ENCODE data around the gene GALNT14.

GALNT14 gene

GRCh38 chr2:31018280-31018679 is 120.0 kb downstream of the GALNT14 start:
- no peaks in the 10 kb centered on the region for H3K4me1 ChIP-seq (ENCODE audit: control insufficient read depth, insufficient read depth, low read length, poor library complexity, severe bottlenecking)
- H3K27ac ChIP-seq (ENCODE audit: insufficient read depth, low read length, poor library complexity, severe bottlenecking), result no peak overlapping the region
- H3K9me3 ChIP-seq (ENCODE audit: control insufficient read depth, low read length), result no peaks in the 10 kb centered on the region
- no peak overlapping the region for H3K4me3 ChIP-seq (ENCODE audit: insufficient read depth, low read depth, low read length, poor library complexity, severe bottlenecking)
- no peaks in the 10 kb centered on the region for H3K27me3 ChIP-seq (replicated peaks; ENCODE audit: control insufficient read depth, insufficient read depth, low read length, poor library complexity, severe bottlenecking)
- DNase-seq, result no peak
- H3K36me3 ChIP-seq (ENCODE audit: control insufficient read depth, insufficient read depth, low read length), result no peaks in the 10 kb centered on the region

DNA sequence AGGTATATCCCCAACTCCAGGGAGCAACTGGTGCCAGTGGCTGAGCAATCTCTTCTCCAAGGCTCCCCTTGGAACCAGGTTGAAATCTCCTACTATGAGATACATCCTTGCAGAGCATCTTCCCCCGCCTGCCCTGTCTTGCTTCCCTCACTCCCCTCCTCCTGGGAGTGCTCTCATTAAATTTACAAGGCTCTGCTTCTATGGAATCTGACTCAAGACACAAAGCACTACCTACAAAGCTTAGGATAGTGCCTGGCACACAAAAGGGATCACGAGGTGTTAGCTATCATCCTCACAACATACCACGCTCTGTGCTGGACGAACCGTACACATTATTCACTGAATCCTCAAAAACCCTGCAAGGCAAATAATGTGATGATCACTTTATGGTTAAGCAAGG is 121.6 kb downstream of the GALNT14 start:
- Histone ChIP-seq H3K4me1 (ENCODE audit: control insufficient read depth, insufficient read depth, low read length, poor library complexity, severe bottlenecking) (no peaks in the 10 kb centered on the region), H3K4me3 (ENCODE audit: insufficient read depth, low read depth, low read length, poor library complexity, severe bottlenecking) (no peak overlapping the region), H3K36me3 (ENCODE audit: control insufficient read depth, insufficient read depth, low read length) (no peaks in the 10 kb centered on the region), H3K9me3 (ENCODE audit: control insufficient read depth, low read length) (no peaks in the 10 kb centered on the region), H3K27ac (ENCODE audit: insufficient read depth, low read length, poor library complexity, severe bottlenecking) (no peak overlapping the region), H3K27me3 (replicated peaks; ENCODE audit: control insufficient read depth, insufficient read depth, low read length, poor library complexity, severe bottlenecking) (no peaks in the 10 kb centered on the region)
- DNase-seq, result no peak

DNA sequence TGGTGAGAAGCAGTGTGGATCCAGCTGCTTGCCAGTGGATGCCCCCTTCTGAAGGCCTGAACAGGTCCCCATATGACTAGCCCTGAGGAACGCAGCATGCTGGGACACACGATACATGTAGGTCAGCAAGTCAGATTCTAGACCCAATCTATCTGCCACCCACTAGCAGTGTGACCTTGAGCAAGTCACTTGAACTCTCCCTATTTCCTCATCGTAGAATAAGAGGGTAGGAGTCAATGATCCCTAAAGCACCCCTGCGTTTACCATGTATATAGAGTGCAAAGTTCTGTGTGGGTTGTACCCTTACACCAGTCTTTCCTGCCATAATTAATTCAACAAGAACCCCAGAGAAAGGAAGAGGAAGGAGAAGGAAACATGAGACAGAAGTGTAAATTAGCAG is 123.7 kb downstream of the GALNT14 start:
- Histone ChIP-seq H3K9me3 (ENCODE audit: control insufficient read depth, low read length) (no peaks in the 10 kb centered on the region), H3K27ac (ENCODE audit: insufficient read depth, low read length, poor library complexity, severe bottlenecking) (no peak overlapping the region)
- no peak for DNase-seq

GRCh38 chr2:31013301-31013700 is 124.9 kb downstream of the GALNT14 start:
- H3K4me3 ChIP-seq (ENCODE audit: insufficient read depth, low read depth, low read length, poor library complexity, severe bottlenecking), result no peak overlapping the region
- no peaks in the 10 kb centered on the region for H3K4me1 ChIP-seq (ENCODE audit: control insufficient read depth, insufficient read depth, low read length, poor library complexity, severe bottlenecking)
- H3K9me3 ChIP-seq (ENCODE audit: control insufficient read depth, low read length), result no peaks in the 10 kb centered on the region
- H3K27me3 ChIP-seq (replicated peaks; ENCODE audit: control insufficient read depth, insufficient read depth, low read length, poor library complexity, severe bottlenecking), result peaks cover 6% of the 10 kb centered on the region
- H3K36me3 ChIP-seq (ENCODE audit: control insufficient read depth, insufficient read depth, low read length), result no peaks in the 10 kb centered on the region
- H3K27ac ChIP-seq (ENCODE audit: insufficient read depth, low read length, poor library complexity, severe bottlenecking), result no peak overlapping the region
- no peak for DNase-seq

More for the DNA sequence above, 123.7 kb downstream of the GALNT14 start:
- H3K4me1 ChIP-seq (ENCODE audit: control insufficient read depth, insufficient read depth, low read length, poor library complexity, severe bottlenecking), result no peaks in the 10 kb centered on the region
- no peak overlapping the region for H3K4me3 ChIP-seq (ENCODE audit: insufficient read depth, low read depth, low read length, poor library complexity, severe bottlenecking)
- H3K27me3 ChIP-seq (replicated peaks; ENCODE audit: control insufficient read depth, insufficient read depth, low read length, poor library complexity, severe bottlenecking), result peaks cover 6% of the 10 kb centered on the region
- no peaks in the 10 kb centered on the region for H3K36me3 ChIP-seq (ENCODE audit: control insufficient read depth, insufficient read depth, low read length)

DNA sequence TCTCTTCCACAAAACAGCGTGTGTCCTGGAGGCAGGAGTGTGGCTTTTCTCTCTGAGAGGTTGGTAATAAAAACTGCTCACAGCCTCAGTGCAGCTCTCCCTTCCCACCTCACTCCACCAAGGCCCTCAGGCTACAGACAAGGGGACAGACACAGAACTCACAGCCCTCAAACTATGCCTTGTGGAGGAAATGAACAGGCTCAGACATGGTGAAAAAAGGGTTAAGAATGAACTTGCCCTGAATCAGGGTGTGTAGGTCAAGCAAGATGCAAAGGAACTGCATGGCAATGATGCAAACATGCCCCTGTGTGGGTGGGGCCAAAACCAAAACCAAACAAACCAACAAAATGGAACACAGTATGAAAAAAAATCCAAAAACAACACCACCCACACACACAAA is 125.8 kb downstream of the GALNT14 start:
- Histone ChIP-seq H3K27me3 (replicated peaks; ENCODE audit: control insufficient read depth, insufficient read depth, low read length, poor library complexity, severe bottlenecking) (peaks cover 6% of the 10 kb centered on the region), H3K4me1 (ENCODE audit: control insufficient read depth, insufficient read depth, low read length, poor library complexity, severe bottlenecking) (no peaks in the 10 kb centered on the region), H3K27ac (ENCODE audit: insufficient read depth, low read length, poor library complexity, severe bottlenecking) (no peak overlapping the region), H3K36me3 (ENCODE audit: control insufficient read depth, insufficient read depth, low read length) (no peaks in the 10 kb centered on the region), H3K9me3 (ENCODE audit: control insufficient read depth, low read length) (no peaks in the 10 kb centered on the region), H3K4me3 (ENCODE audit: insufficient read depth, low read depth, low read length, poor library complexity, severe bottlenecking) (no peak overlapping the region)
- no peak for DNase-seq

GRCh38 chr2:31011587-31011986 is 126.7 kb downstream of the GALNT14 start:
- Histone ChIP-seq H3K9me3 (ENCODE audit: control insufficient read depth, low read length) (no peaks in the 10 kb centered on the region), H3K27ac (ENCODE audit: insufficient read depth, low read length, poor library complexity, severe bottlenecking) (no peak overlapping the region), H3K4me1 (ENCODE audit: control insufficient read depth, insufficient read depth, low read length, poor library complexity, severe bottlenecking) (no peaks in the 10 kb centered on the region), H3K36me3 (ENCODE audit: control insufficient read depth, insufficient read depth, low read length) (no peaks in the 10 kb centered on the region), H3K27me3 (replicated peaks; ENCODE audit: control insufficient read depth, insufficient read depth, low read length, poor library complexity, severe bottlenecking) (peaks cover 6% of the 10 kb centered on the region), H3K4me3 (ENCODE audit: insufficient read depth, low read depth, low read length, poor library complexity, severe bottlenecking) (no peak overlapping the region)
- DNase-seq, result no peak

- H3K9me3 ChIP-seq (ENCODE audit: control insufficient read depth, low read length), result no peaks in the 10 kb centered on the region
- no peak for DNase-seq
- peaks cover 6% of the 10 kb centered on the region for H3K27me3 ChIP-seq (replicated peaks; ENCODE audit: control insufficient read depth, insufficient read depth, low read length, poor library complexity, severe bottlenecking)
- no peaks in the 10 kb centered on the region for H3K36me3 ChIP-seq (ENCODE audit: control insufficient read depth, insufficient read depth, low read length)
- H3K4me3 ChIP-seq (ENCODE audit: insufficient read depth, low read depth, low read length, poor library complexity, severe bottlenecking), result no peak overlapping the region
- H3K4me1 ChIP-seq (ENCODE audit: control insufficient read depth, insufficient read depth, low read length, poor library complexity, severe bottlenecking), result no peaks in the 10 kb centered on the region
- no peak overlapping the region for H3K27ac ChIP-seq (ENCODE audit: insufficient read depth, low read length, poor library complexity, severe bottlenecking)
These were observed 129.6 kb downstream of the GALNT14 start for GRCh38 chr2:31008561-31009114.

- no peaks in the 10 kb centered on the region for H3K9me3 ChIP-seq (ENCODE audit: control insufficient read depth, low read length)
- H3K4me3 ChIP-seq (ENCODE audit: insufficient read depth, low read depth, low read length, poor library complexity, severe bottlenecking), result no peak overlapping the region
- H3K27ac ChIP-seq (ENCODE audit: insufficient read depth, low read length, poor library complexity, severe bottlenecking), result no peak overlapping the region
- H3K36me3 ChIP-seq (ENCODE audit: control insufficient read depth, insufficient read depth, low read length), result no peaks in the 10 kb centered on the region
- DNase-seq, result no peak
- no peaks in the 10 kb centered on the region for H3K27me3 ChIP-seq (replicated peaks; ENCODE audit: control insufficient read depth, insufficient read depth, low read length, poor library complexity, severe bottlenecking)
- no peaks in the 10 kb centered on the region for H3K4me1 ChIP-seq (ENCODE audit: control insufficient read depth, insufficient read depth, low read length, poor library complexity, severe bottlenecking)
These were observed 134.0 kb downstream of the GALNT14 start for GRCh38 chr2:31004257-31004656.

DNA sequence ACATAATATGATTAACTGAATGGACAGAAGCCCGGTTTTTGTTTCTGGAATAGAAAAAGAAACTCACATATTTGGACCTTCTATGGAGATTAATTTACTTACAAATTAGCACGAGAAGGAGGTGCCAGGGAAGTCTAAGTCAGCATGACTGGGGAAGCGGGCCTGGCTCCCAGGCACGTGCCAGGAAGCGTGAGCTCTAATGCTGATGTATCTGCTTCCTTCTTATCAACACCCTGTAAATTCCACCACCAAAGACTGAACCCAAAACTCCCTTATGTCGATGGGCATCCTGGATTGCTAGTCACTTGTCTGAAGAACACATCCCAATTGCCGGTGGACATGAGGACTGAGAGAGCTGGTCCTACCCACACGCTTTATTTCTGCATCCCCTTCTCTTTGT is 134.5 kb downstream of the GALNT14 start:
- H3K27ac ChIP-seq (ENCODE audit: insufficient read depth, low read length, poor library complexity, severe bottlenecking), result no peak overlapping the region
- H3K27me3 ChIP-seq (replicated peaks; ENCODE audit: control insufficient read depth, insufficient read depth, low read length, poor library complexity, severe bottlenecking), result no peaks in the 10 kb centered on the region
- H3K9me3 ChIP-seq (ENCODE audit: control insufficient read depth, low read length), result no peaks in the 10 kb centered on the region
- no peaks in the 10 kb centered on the region for H3K4me1 ChIP-seq (ENCODE audit: control insufficient read depth, insufficient read depth, low read length, poor library complexity, severe bottlenecking)
- H3K4me3 ChIP-seq (ENCODE audit: insufficient read depth, low read depth, low read length, poor library complexity, severe bottlenecking), result no peak overlapping the region
- DNase-seq, result no peak
- H3K36me3 ChIP-seq (ENCODE audit: control insufficient read depth, insufficient read depth, low read length), result no peaks in the 10 kb centered on the region

DNA sequence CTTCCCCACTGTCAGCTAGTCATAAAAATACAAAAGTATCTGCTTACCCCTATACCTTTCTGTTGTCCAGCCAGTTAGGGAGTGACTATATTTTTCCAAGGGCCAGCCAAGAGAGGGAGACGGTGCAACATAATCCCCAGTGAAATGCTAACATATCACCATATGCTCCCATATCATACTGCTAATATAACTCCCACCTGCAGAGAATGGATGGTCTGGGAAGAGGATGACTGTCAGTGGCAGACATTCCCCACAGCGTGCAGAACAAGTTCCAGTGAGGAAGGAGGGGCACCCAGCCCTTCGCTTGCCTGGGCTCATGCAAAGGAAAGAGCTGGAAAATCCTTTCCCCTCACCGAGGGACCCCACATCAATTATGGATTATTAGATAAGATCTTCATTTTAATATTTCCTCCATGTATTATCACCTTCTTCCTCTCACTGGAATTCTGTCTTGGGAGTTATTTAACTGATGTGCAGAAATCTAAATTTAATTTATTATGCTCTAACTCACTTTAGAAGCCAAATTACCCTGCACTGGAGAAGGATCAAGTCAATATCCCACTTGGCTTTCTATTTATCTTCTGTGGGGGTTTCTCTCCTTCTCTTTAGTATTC is 135.6 kb downstream of the GALNT14 start:
- Histone ChIP-seq H3K27me3 (replicated peaks; ENCODE audit: control insufficient read depth, insufficient read depth, low read length, poor library complexity, severe bottlenecking) (no peaks in the 10 kb centered on the region), H3K4me3 (ENCODE audit: insufficient read depth, low read depth, low read length, poor library complexity, severe bottlenecking) (no peak overlapping the region)

More for the DNA sequence above, 135.6 kb downstream of the GALNT14 start:
- Histone ChIP-seq H3K36me3 (ENCODE audit: control insufficient read depth, insufficient read depth, low read length) (no peaks in the 10 kb centered on the region), H3K9me3 (ENCODE audit: control insufficient read depth, low read length) (no peaks in the 10 kb centered on the region), H3K4me1 (ENCODE audit: control insufficient read depth, insufficient read depth, low read length, poor library complexity, severe bottlenecking) (no peaks in the 10 kb centered on the region), H3K27ac (ENCODE audit: insufficient read depth, low read length, poor library complexity, severe bottlenecking) (no peak overlapping the region)
- no peak for DNase-seq

All from effector memory CD4-positive, alpha-beta T cell (primary cell).